IMR-90 (cell line): ENCODE measurements around the gene CXorf65. TPM values are rescaled to one million over a fixed set of nuclear protein-coding genes. Genes with fewer than 3 reads are reported as not detected.

Experiments used
- ATAC-seq: fragments of 200-7000 bp; cut with Tn5 transposase; 2 replicates; pipeline ENCODE4 v1.9.1; 2020; ENCODE audit warnings: low read depth, mild to moderate bottlenecking, moderate library complexity
- BruUV-seq: library from RNA; stranded (reverse); fragments of 400-500 nt; replicated peaks from 2 replicates; lab custom pipeline; 2021; lab: Mats Ljungman, UMichigan
- CTCF ChIA-PET: fragments of 300-600 bp; formaldehyde crosslinking; extraction: SDS; loops from one replicate; lab custom pipeline; 2021; ENCODE audit warnings: antibody characterized with exemption; lab: Yijun Ruan, JAX
- POLR2A ChIA-PET: fragments of 300-600 bp; sonication (Branson Sonifier 250); formaldehyde crosslinking; loops from one replicate; lab custom pipeline; 2022; ENCODE audit warnings: antibody characterized with exemption; ENCODE audit not compliant: unreplicated experiment; lab: Charles Lee
- DNase-seq: peaks from one replicate; pipeline ENCODE4 v3.0.0; 2013
- H2AFZ ChIP-seq: replicated peaks from 2 replicates; pipeline ENCODE3; 2013; ENCODE audit warnings: low read length, mild to moderate bottlenecking; ENCODE audit not compliant: poor library complexity
- H2AK5ac ChIP-seq: 2 replicates; pipeline ENCODE4 v1.6.1; 2013; ENCODE audit warnings: low read depth, low read length, inconsistent platforms
- H2AK9ac ChIP-seq: replicated peaks from 2 replicates; pipeline ENCODE3; 2013; ENCODE audit warnings: mild to moderate bottlenecking, low read depth, low read length, moderate library complexity; ENCODE audit not compliant: poor library complexity
- H2BK120ac ChIP-seq: 2 replicates; pipeline ENCODE4 v1.6.1; 2013; ENCODE audit warnings: low read depth, low read length, inconsistent platforms
- H2BK15ac ChIP-seq: 3 replicates; pipeline ENCODE4 v1.6.1; 2013; ENCODE audit warnings: low read depth, low read length, inconsistent platforms
- H2BK20ac ChIP-seq: 2 replicates; pipeline ENCODE4 v1.6.1; 2013; ENCODE audit warnings: low read depth, mild to moderate bottlenecking, inconsistent platforms, low read length, moderate library complexity
- H2BK5ac ChIP-seq: 2 replicates; pipeline ENCODE4 v1.6.1; 2013; ENCODE audit warnings: mild to moderate bottlenecking, low read depth, low read length, inconsistent platforms; ENCODE audit not compliant: poor library complexity, severe bottlenecking
- H3K14ac ChIP-seq: replicated peaks from 2 replicates; pipeline ENCODE4 v1.6.1; 2013; ENCODE audit warnings: low read depth, low read length, inconsistent platforms
- H3K18ac ChIP-seq: 2 replicates; pipeline ENCODE4 v1.6.1; 2013; ENCODE audit warnings: low read depth, low read length, control low read depth
- H3K23ac ChIP-seq: 2 replicates; pipeline ENCODE4 v1.6.1; 2013; ENCODE audit warnings: low read depth, low read length, inconsistent platforms
- H3K27ac ChIP-seq: 2 replicates; pipeline ENCODE4 v1.5.1; 2013; ENCODE audit warnings: mild to moderate bottlenecking, control low read depth, low read length; ENCODE audit not compliant: insufficient read depth
- H3K27me3 ChIP-seq: 2 replicates; pipeline ENCODE4 v1.6.1; 2013; ENCODE audit warnings: low read length; ENCODE audit not compliant: control insufficient read depth, insufficient read depth
- H3K36me3 ChIP-seq: 2 replicates; pipeline ENCODE4 v1.6.1; 2013; ENCODE audit warnings: low read length, mixed read lengths; ENCODE audit not compliant: control insufficient read depth, insufficient read depth
- H3K4ac ChIP-seq: 2 replicates; pipeline ENCODE4 v1.6.1; 2013; ENCODE audit warnings: low read depth, low read length, inconsistent platforms
- H3K4me1 ChIP-seq: 2 replicates; pipeline ENCODE4 v1.6.1; 2013; ENCODE audit warnings: low read length, mixed read lengths; ENCODE audit not compliant: control insufficient read depth, insufficient read depth
- H3K4me2 ChIP-seq: 2 replicates; pipeline ENCODE4 v1.6.1; 2013; ENCODE audit warnings: low read depth, mild to moderate bottlenecking, control low read depth, low read length, moderate library complexity
- H3K4me3 ChIP-seq: 2 replicates; pipeline ENCODE4 v1.5.1; 2013; ENCODE audit warnings: low read depth, mild to moderate bottlenecking, control low read depth, low read length, moderate library complexity; ENCODE audit not compliant: insufficient read depth
- H3K56ac ChIP-seq: 2 replicates; pipeline ENCODE4 v1.6.1; 2013; ENCODE audit warnings: low read length, inconsistent platforms; ENCODE audit not compliant: insufficient read depth; ENCODE audit errors: extremely low read depth
- H3K79me1 ChIP-seq, 2 experiments: 2 replicates each; pipeline ENCODE4 v1.6.1; 2013; ENCODE audit warnings: low read length in 2 of 2, inconsistent platforms in 1 of 2, low read depth in 1 of 2
- H3K9ac ChIP-seq: 2 replicates; pipeline ENCODE4 v1.6.1; 2013; ENCODE audit warnings: low read depth, low read length, control low read depth
- H3K9me1 ChIP-seq: 2 replicates; pipeline ENCODE4 v1.6.1; 2013; ENCODE audit warnings: low read length, inconsistent platforms; ENCODE audit not compliant: insufficient read depth
- H3K9me3 ChIP-seq: 2 replicates; pipeline ENCODE4 v1.6.1; 2013; ENCODE audit warnings: low read length; ENCODE audit not compliant: control insufficient read depth, insufficient read depth
- H4K20me1 ChIP-seq: 2 replicates; pipeline ENCODE4 v1.6.1; 2013; ENCODE audit warnings: low read length, inconsistent platforms; ENCODE audit not compliant: insufficient read depth
- H4K5ac ChIP-seq: 2 replicates; pipeline ENCODE4 v1.6.1; 2013; ENCODE audit warnings: mild to moderate bottlenecking, low read depth, low read length, control low read depth
- H4K8ac ChIP-seq, 2 experiments: 2 replicates each; pipeline ENCODE4 v1.6.1; 2013; ENCODE audit warnings: low read depth in 2 of 2, low read length in 2 of 2, control low read depth in 1 of 2, inconsistent platforms in 1 of 2
- H4K91ac ChIP-seq: 2 replicates; pipeline ENCODE4 v1.6.1; 2013; ENCODE audit warnings: low read depth, low read length, inconsistent platforms; ENCODE audit not compliant: insufficient read depth
- BHLHE40 ChIP-seq: fragments of 150-350 bp; IDR thresholded peaks from 2 replicates; pipeline ENCODE4 v1.6.1; 2016; ENCODE audit warnings: mild to moderate bottlenecking, low read depth, low read length
- CEBPB ChIP-seq: IDR thresholded peaks from 2 replicates; pipeline ENCODE4 v1.6.1; 2012; ENCODE audit warnings: low read depth, low read length, improper control_type of control experiment
- CHD1 ChIP-seq: IDR thresholded peaks from 2 replicates; pipeline ENCODE4 v1.6.1; 2012; ENCODE audit warnings: low read depth, low read length, improper control_type of control experiment
- MAFK ChIP-seq: IDR thresholded peaks from 2 replicates; pipeline ENCODE4 v1.6.1; 2012; ENCODE audit warnings: low read depth, low read length, improper control_type of control experiment
- MAZ ChIP-seq: IDR thresholded peaks from 2 replicates; pipeline ENCODE4 v1.6.1; 2012; ENCODE audit warnings: low read depth, mild to moderate bottlenecking, low read length, improper control_type of control experiment, moderate library complexity, borderline replicate concordance
- MXI1 ChIP-seq: IDR thresholded peaks from 2 replicates; pipeline ENCODE4 v1.6.1; 2012; ENCODE audit warnings: low read depth, mild to moderate bottlenecking, low read length, moderate library complexity, borderline replicate concordance
- NFE2L2 ChIP-seq: fragments of 150-350 bp; IDR thresholded peaks from 2 replicates; pipeline ENCODE4 v1.6.1; 2016; ENCODE audit warnings: low read depth, mild to moderate bottlenecking, low read length
- POLR2A ChIP-seq: IDR thresholded peaks from 2 replicates; pipeline ENCODE4 v1.6.1; 2012; ENCODE audit warnings: mild to moderate bottlenecking, low read depth, low read length
- RCOR1 ChIP-seq: IDR thresholded peaks from 2 replicates; pipeline ENCODE4 v1.6.1; 2012; ENCODE audit warnings: mild to moderate bottlenecking, low read length, improper control_type of control experiment; ENCODE audit not compliant: insufficient replicate concordance
- RFX5 ChIP-seq: IDR thresholded peaks from 2 replicates; pipeline ENCODE4 v1.8.0; 2012; ENCODE audit warnings: low read depth, mild to moderate bottlenecking, low read length, moderate library complexity
- SMC3 ChIP-seq: fragments of 150-350 bp; IDR thresholded peaks from 2 replicates; pipeline ENCODE4 v1.6.1; 2016; ENCODE audit warnings: low read depth, mild to moderate bottlenecking, antibody characterized with exemption, low read length, moderate library complexity
- WGBS, 2 experiments: methylation state at CpG; one replicate each; pipeline versions ENCODE4 v1.1.5 to v1.1.7; 2013; ENCODE audit warnings: missing lambda C conversion rate in 2 of 2; ENCODE audit not compliant: insufficient read length in 1 of 2; ENCODE audit errors: extremely low coverage in 2 of 2; 5-methylcytosine and 5-hydroxymethylcytosine counted together
- dilution Hi-C: fragments of 300-500 bp; cut with HindIII; formaldehyde crosslinking; loops from one replicate; pipeline ENCODE4 v1.14.3; 2018; ENCODE audit warnings: low sequenced_read_pairs; ENCODE audit not compliant: unreplicated experiment
- in situ Hi-C: fragments of 300-500 bp; cut with MboI; formaldehyde crosslinking; loops from 3 replicates; pipeline ENCODE4 v1.14.3; 2019; ENCODE audit warnings: low sequenced_read_pairs, inconsistent platforms, mixed read lengths
- intact Hi-C: fragments of 100-400 bp; cut with micrococcal nuclease; formaldehyde crosslinking; loops from 2 replicates; pipeline ENCODE4 v1.10.0; 2022
- polyA plus RNA-seq, 3 experiments: library from polyadenylated mRNA; depleted of rRNA; stranded (reverse); fragments of >200 nt; gene quantifications; 2 replicates each; pipeline ENCODE4 v1.2.3, GENCODE V29; 2012; ENCODE audit warnings: low replicate concordance in 1 of 3
- total RNA-seq: library from RNA; depleted of rRNA; stranded (reverse); fragments of >200 nt; gene quantifications from 2 replicates; pipeline ENCODE4 v1.2.3, GENCODE V29; 2012
- TF ChIP-seq, protein P1 (sequence below): fragments of 150-350 bp; IDR thresholded peaks from 2 replicates; pipeline ENCODE4 v1.6.1; 2017; ENCODE audit warnings: mild to moderate bottlenecking, antibody characterized with exemption, low read length, low read depth
- TF ChIP-seq, protein P2 (sequence below): fragments of 150-350 bp; IDR thresholded peaks from 2 replicates; pipeline ENCODE4 v1.6.1; 2016; ENCODE audit warnings: low read depth, mild to moderate bottlenecking, low read length, moderate library complexity, borderline replicate concordance
- TF ChIP-seq, protein P3 (sequence below): conservative IDR thresholded peaks from 2 replicates; pipeline ENCODE4 v1.5.1; 2012; ENCODE audit warnings: mild to moderate bottlenecking, low read depth, low read length, improper control_type of control experiment

Gene CXorf65
- total and polyA plus RNA-seq, 2 of the 4 experiments (the other 2 are of a cell fraction) = not detected

DNA sequence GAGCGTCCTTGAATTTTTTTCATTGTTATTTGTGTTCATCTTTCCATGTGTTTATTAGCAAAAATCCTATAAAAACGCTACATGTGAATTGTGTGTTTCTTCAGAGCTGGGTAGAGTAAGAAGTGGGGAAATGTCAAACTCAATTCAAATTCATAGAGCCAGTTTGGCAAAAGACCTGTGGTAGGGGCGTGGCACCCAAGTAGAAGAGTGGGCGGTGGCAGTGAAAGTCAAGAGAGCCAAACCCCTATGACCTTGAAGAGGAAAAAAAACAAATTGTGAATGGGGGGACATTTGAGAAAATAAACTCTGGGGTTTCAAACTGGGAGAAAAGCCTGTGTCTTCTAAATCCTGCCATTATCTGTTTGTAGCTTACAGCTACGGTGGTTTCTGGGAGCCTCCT is 15.3 kb downstream of the CXorf65 start:
- Histone ChIP-seq H4K5ac (no peak overlapping the region), H3K9ac (no peak overlapping the region), H2BK120ac (no peak overlapping the region), H3K36me3 (no peaks in the 10 kb centered on the region), H3K4me1 (no peaks in the 10 kb centered on the region), H3K4me2 (no peak overlapping the region), H3K56ac (no peak overlapping the region), H3K18ac (no peak overlapping the region), H2AK9ac (no peak overlapping the region), H3K23ac (no peak overlapping the region), H3K27ac (no peak overlapping the region), H3K14ac (no peak overlapping the region), H4K91ac (no peak overlapping the region), H2AFZ (no peak overlapping the region), H3K9me3 (no peaks in the 10 kb centered on the region), H4K20me1 (no peaks in the 10 kb centered on the region), H2AK5ac (no peak overlapping the region), H2BK5ac (no peak overlapping the region), H3K79me1 (no peaks in the 10 kb centered on the region), H3K4me3 (no peak overlapping the region), H3K27me3 (peaks cover 3% of the 10 kb centered on the region; the same call in 1 of the 2 replicates), H2BK15ac (no peak overlapping the region), H2BK20ac (no peak overlapping the region), H3K9me1 (no peaks in the 10 kb centered on the region), H3K4ac (no peak overlapping the region), H4K8ac (no peak overlapping the region)
- no peak for DNase-seq
- intact Hi-C loops (no loop called here), in situ Hi-C loops (no loop called here), dilution Hi-C loops (no loop called here)
- no CpG with 5 or more reads among the region's 5 CpGs for WGBS, 2 experiments
- ChIA-PET CTCF (no interaction called here), POLR2A (no interaction called here)
- TF ChIP-seq RCOR1 (no peak), NFE2L2 (no peak), CHD1 (no peak), BHLHE40 (no peak), MXI1 (no peak), MAFK (no peak), CEBPB (no peak), RFX5 (no peak), POLR2A (no peak), MAZ (no peak), SMC3 (no peak)
- TF ChIP-seq, protein P1, sequence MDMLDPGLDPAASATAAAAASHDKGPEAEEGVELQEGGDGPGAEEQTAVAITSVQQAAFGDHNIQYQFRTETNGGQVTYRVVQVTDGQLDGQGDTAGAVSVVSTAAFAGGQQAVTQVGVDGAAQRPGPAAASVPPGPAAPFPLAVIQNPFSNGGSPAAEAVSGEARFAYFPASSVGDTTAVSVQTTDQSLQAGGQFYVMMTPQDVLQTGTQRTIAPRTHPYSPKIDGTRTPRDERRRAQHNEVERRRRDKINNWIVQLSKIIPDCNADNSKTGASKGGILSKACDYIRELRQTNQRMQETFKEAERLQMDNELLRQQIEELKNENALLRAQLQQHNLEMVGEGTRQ = no peak
- TF ChIP-seq, protein P2, sequence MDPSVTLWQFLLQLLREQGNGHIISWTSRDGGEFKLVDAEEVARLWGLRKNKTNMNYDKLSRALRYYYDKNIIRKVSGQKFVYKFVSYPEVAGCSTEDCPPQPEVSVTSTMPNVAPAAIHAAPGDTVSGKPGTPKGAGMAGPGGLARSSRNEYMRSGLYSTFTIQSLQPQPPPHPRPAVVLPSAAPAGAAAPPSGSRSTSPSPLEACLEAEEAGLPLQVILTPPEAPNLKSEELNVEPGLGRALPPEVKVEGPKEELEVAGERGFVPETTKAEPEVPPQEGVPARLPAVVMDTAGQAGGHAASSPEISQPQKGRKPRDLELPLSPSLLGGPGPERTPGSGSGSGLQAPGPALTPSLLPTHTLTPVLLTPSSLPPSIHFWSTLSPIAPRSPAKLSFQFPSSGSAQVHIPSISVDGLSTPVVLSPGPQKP = no peak
- TF ChIP-seq, protein P3, sequence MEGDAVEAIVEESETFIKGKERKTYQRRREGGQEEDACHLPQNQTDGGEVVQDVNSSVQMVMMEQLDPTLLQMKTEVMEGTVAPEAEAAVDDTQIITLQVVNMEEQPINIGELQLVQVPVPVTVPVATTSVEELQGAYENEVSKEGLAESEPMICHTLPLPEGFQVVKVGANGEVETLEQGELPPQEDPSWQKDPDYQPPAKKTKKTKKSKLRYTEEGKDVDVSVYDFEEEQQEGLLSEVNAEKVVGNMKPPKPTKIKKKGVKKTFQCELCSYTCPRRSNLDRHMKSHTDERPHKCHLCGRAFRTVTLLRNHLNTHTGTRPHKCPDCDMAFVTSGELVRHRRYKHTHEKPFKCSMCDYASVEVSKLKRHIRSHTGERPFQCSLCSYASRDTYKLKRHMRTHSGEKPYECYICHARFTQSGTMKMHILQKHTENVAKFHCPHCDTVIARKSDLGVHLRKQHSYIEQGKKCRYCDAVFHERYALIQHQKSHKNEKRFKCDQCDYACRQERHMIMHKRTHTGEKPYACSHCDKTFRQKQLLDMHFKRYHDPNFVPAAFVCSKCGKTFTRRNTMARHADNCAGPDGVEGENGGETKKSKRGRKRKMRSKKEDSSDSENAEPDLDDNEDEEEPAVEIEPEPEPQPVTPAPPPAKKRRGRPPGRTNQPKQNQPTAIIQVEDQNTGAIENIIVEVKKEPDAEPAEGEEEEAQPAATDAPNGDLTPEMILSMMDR = no peak
- ATAC-seq = no peak
- BruUV-seq = no TSS peak
